ENCODE data around the gene PPFIBP1. TPM values are rescaled to one million over a fixed set of nuclear protein-coding genes. Genes with fewer than 3 reads are reported as not detected.

Gene PPFIBP1
- total RNA-seq, 2 donors from 2014 or later = 98.5 to 213 TPM

- H3K27me3 ChIP-seq (ENCODE audit: control insufficient read depth, insufficient read depth, low read length, poor library complexity, severe bottlenecking) = no peaks in the 10 kb centered on the region
- TF ChIP-seq, protein P1, sequence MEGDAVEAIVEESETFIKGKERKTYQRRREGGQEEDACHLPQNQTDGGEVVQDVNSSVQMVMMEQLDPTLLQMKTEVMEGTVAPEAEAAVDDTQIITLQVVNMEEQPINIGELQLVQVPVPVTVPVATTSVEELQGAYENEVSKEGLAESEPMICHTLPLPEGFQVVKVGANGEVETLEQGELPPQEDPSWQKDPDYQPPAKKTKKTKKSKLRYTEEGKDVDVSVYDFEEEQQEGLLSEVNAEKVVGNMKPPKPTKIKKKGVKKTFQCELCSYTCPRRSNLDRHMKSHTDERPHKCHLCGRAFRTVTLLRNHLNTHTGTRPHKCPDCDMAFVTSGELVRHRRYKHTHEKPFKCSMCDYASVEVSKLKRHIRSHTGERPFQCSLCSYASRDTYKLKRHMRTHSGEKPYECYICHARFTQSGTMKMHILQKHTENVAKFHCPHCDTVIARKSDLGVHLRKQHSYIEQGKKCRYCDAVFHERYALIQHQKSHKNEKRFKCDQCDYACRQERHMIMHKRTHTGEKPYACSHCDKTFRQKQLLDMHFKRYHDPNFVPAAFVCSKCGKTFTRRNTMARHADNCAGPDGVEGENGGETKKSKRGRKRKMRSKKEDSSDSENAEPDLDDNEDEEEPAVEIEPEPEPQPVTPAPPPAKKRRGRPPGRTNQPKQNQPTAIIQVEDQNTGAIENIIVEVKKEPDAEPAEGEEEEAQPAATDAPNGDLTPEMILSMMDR (conservative IDR thresholded peaks at IDR 0.05) = no peak
- no peaks in the 10 kb centered on the region for H3K4me1 ChIP-seq (ENCODE audit: control insufficient read depth, insufficient read depth, low read length)
- Mint-ChIP-seq H3K27ac (no peak overlapping the region), H3K27me3 (ENCODE audit: insufficient read depth) (no peaks in the 10 kb centered on the region), H3K36me3 (ENCODE audit: low read depth) (peaks cover 71% of the 10 kb centered on the region), H3K9me3 (no peaks in the 10 kb centered on the region), H3K4me1 (no peaks in the 10 kb centered on the region), H3K4me3 (no peak overlapping the region)
- 100% methylated on average over 1 of the region's 1 CpG for WGBS, 2 experiments (ENCODE audit: insufficient coverage in 1 of 2, insufficient read length in 1 of 2)
- H3K27ac ChIP-seq (ENCODE audit: low read depth, low read length) = no peak overlapping the region
- DNase-seq = no peak
- H3K9ac ChIP-seq (ENCODE audit: extremely low read depth, low read length, poor library complexity, severe bottlenecking) = no peak overlapping the region
- peaks cover 90% of the 10 kb centered on the region for H3K36me3 ChIP-seq (ENCODE audit: control insufficient read depth, insufficient read depth, low read length)
- no peaks in the 10 kb centered on the region for H3K9me3 ChIP-seq (ENCODE audit: control insufficient read depth, low read length)
- no peak overlapping the region for H3K4me3 ChIP-seq (ENCODE audit: low read length)
Measured at GRCh38 chr12:27672643-27673042, 148.6 kb downstream of the PPFIBP1 start.

- no peak overlapping the region for H3K9ac ChIP-seq (ENCODE audit: extremely low read depth, low read length, poor library complexity, severe bottlenecking)
- no peaks in the 10 kb centered on the region for H3K27me3 Mint-ChIP-seq (ENCODE audit: insufficient read depth)
- H3K9me3 Mint-ChIP-seq = no peaks in the 10 kb centered on the region
- no peak for DNase-seq
- no peaks in the 10 kb centered on the region for H3K9me3 ChIP-seq (ENCODE audit: control insufficient read depth, low read length)
- H3K4me1 Mint-ChIP-seq = no peaks in the 10 kb centered on the region
- H3K4me3 Mint-ChIP-seq = no peak overlapping the region
- 88 to 89% methylated on average over 2 to 3 of the region's 3 CpGs for WGBS, 2 experiments (ENCODE audit: insufficient coverage in 1 of 2, insufficient read length in 1 of 2)
- no peak overlapping the region for H3K4me3 ChIP-seq (ENCODE audit: low read length)
- no peak overlapping the region for H3K27ac Mint-ChIP-seq
- H3K36me3 Mint-ChIP-seq (ENCODE audit: low read depth) = peaks cover 71% of the 10 kb centered on the region
- TF ChIP-seq, protein P1 (conservative IDR thresholded peaks at IDR 0.05) = no peak
- peaks cover 90% of the 10 kb centered on the region for H3K36me3 ChIP-seq (ENCODE audit: control insufficient read depth, insufficient read depth, low read length)
- no peak overlapping the region for H3K27ac ChIP-seq (ENCODE audit: low read depth, low read length)
- no peaks in the 10 kb centered on the region for H3K4me1 ChIP-seq (ENCODE audit: control insufficient read depth, insufficient read depth, low read length)
- no peaks in the 10 kb centered on the region for H3K27me3 ChIP-seq (ENCODE audit: control insufficient read depth, insufficient read depth, low read length, poor library complexity, severe bottlenecking)
Measured at GRCh38 chr12:27673101-27673718, 149.2 kb downstream of the PPFIBP1 start.

- no peaks in the 10 kb centered on the region for H3K4me1 ChIP-seq (ENCODE audit: control insufficient read depth, insufficient read depth, low read length)
- TF ChIP-seq, protein P1 (conservative IDR thresholded peaks at IDR 0.05) = no peak
- Mint-ChIP-seq H3K4me3 (no peak overlapping the region), H3K4me1 (no peaks in the 10 kb centered on the region), H3K27ac (peak overlapping the region; percentile 13), H3K9me3 (no peaks in the 10 kb centered on the region), H3K36me3 (ENCODE audit: low read depth) (peaks cover 70% of the 10 kb centered on the region), H3K27me3 (ENCODE audit: insufficient read depth) (no peaks in the 10 kb centered on the region)
- H3K4me3 ChIP-seq (ENCODE audit: low read length) = no peak overlapping the region
- no peak overlapping the region for H3K9ac ChIP-seq (ENCODE audit: extremely low read depth, low read length, poor library complexity, severe bottlenecking)
- no peaks in the 10 kb centered on the region for H3K27me3 ChIP-seq (ENCODE audit: control insufficient read depth, insufficient read depth, low read length, poor library complexity, severe bottlenecking)
- no peaks in the 10 kb centered on the region for H3K9me3 ChIP-seq (ENCODE audit: control insufficient read depth, low read length)
- H3K27ac ChIP-seq (ENCODE audit: low read depth, low read length) = no peak overlapping the region
- DNase-seq = no peak
- WGBS, 2 experiments (ENCODE audit: insufficient coverage in 1 of 2, insufficient read length in 1 of 2) = 88% methylated on average over 2 of the region's 2 CpGs; no CpG with 5 or more reads in 1 of the 2 experiments
- H3K36me3 ChIP-seq (ENCODE audit: control insufficient read depth, insufficient read depth, low read length) = peaks cover 90% of the 10 kb centered on the region
Measured at GRCh38 chr12:27674989-27675388, 151.0 kb downstream of the PPFIBP1 start.
